Islet precursor cell (in vitro differentiated cells): ENCODE data around the gene ERP29.
"Not testable (repeated sequence)": the region's sequence is repeated elsewhere in the genome, so short reads cannot be mapped to it uniquely, and the experiment has no call there.

Source experiments
- DNase-seq: peaks from one replicate; pipeline ENCODE4 v3.0.0-alpha.2; 2018

Gene ERP29

GRCh38 chr12:112012775-112013600 lies at the start of gene ERP29, which contains the start of gene TMEM116:
Gene ERP29 (plus strand): TSS chr12:112013426. CDS start chr12:112013466, 40 bp downstream.
Gene TMEM116 (minus strand): TSS chr12:112013165. CDS start chr12:112005270, 7,895 bp downstream.
- peak; percentile 100 for DNase-seq

GRCh38 chr12:111964935-111965334 lies 48.3 kb upstream of the ERP29 start:
- DNase-seq, result no peak

GRCh38 chr12:111971800-111972199 lies 41.4 kb upstream of the ERP29 start:
- no peak for DNase-seq

- no peak for DNase-seq
Observed at GRCh38 chr12:111975161-111975931, 37.9 kb upstream of the ERP29 start.

- DNase-seq, result no peak
Observed at GRCh38 chr12:111976291-111976690, 36.9 kb upstream of the ERP29 start.

- DNase-seq, result no peak
Observed at GRCh38 chr12:111976860-111977259, 36.4 kb upstream of the ERP29 start.

- no peak for DNase-seq
Observed at GRCh38 chr12:111978545-111978944, 34.7 kb upstream of the ERP29 start.

GRCh38 chr12:111980598-111980997 lies 32.6 kb upstream of the ERP29 start:
- DNase-seq, result no peak

- no peak for DNase-seq
Observed at GRCh38 chr12:111981987-111982386, 31.2 kb upstream of the ERP29 start.

- no peak for DNase-seq
Observed at GRCh38 chr12:111984820-111985219, 28.4 kb upstream of the ERP29 start.

- DNase-seq, result no peak
Observed at GRCh38 chr12:111991535-111991934, 21.7 kb upstream of the ERP29 start.

GRCh38 chr12:111991946-111992345 lies 21.3 kb upstream of the ERP29 start:
- DNase-seq, result no peak

GRCh38 chr12:111992464-111992863 lies 20.8 kb upstream of the ERP29 start:
- no peak for DNase-seq

- DNase-seq, result no peak
Observed at GRCh38 chr12:111993292-111994150, 19.7 kb upstream of the ERP29 start.

- not testable (repeated sequence) for DNase-seq
Observed at GRCh38 chr12:111994211-111995111, 18.8 kb upstream of the ERP29 start.

GRCh38 chr12:111995782-111996480 lies 17.3 kb upstream of the ERP29 start:
- DNase-seq, result no peak

- no peak for DNase-seq
Observed at GRCh38 chr12:111997300-111997699, 15.9 kb upstream of the ERP29 start.

- DNase-seq, result no peak
Observed at GRCh38 chr12:111998015-111998414, 15.2 kb upstream of the ERP29 start.

GRCh38 chr12:111999129-111999528 lies 14.1 kb upstream of the ERP29 start:
- not testable (repeated sequence) for DNase-seq

GRCh38 chr12:112000820-112001219 lies 12.4 kb upstream of the ERP29 start:
- DNase-seq, result no peak

GRCh38 chr12:112001576-112001975 lies 11.7 kb upstream of the ERP29 start:
- no peak for DNase-seq
